Loucy (cell line): ENCODE results near the gene ABHD2.

Experiments used
- H2AFZ ChIP-seq: fragments of 200-600 bp; sonication (generic); 2 replicates; pipeline ENCODE4 v1.6.0; 2016; ENCODE audit warnings: antibody characterized with exemption, mild to moderate bottlenecking, low read length, moderate library complexity
- H3F3A ChIP-seq: fragments of 200-600 bp; 2 replicates; pipeline ENCODE4 v1.6.0; 2016; ENCODE audit warnings: antibody characterized with exemption, low read depth, mild to moderate bottlenecking
- H3K27me3 ChIP-seq: fragments of 200-600 bp; sonication (generic); 2 replicates; pipeline ENCODE4 v1.6.1; 2014; ENCODE audit warnings: low read length, mild to moderate bottlenecking; ENCODE audit not compliant: insufficient read depth, poor library complexity, severe bottlenecking
- H3K36me3 ChIP-seq: fragments of 200-600 bp; sonication (generic); 2 replicates; pipeline ENCODE4 v1.6.1; 2016; ENCODE audit warnings: low read length; ENCODE audit not compliant: insufficient read depth
- H3K4me1 ChIP-seq: fragments of 200-600 bp; sonication (generic); 2 replicates; pipeline ENCODE4 v1.5.1; 2014; ENCODE audit warnings: low read length, mild to moderate bottlenecking; ENCODE audit not compliant: insufficient read depth, poor library complexity, severe bottlenecking
- H3K4me2 ChIP-seq: fragments of 200-600 bp; sonication (generic); 2 replicates; pipeline ENCODE4 v1.6.0; 2014; ENCODE audit warnings: antibody characterized with exemption, low read length, low read depth, mild to moderate bottlenecking; ENCODE audit not compliant: poor library complexity, severe bottlenecking
- H3K4me3 ChIP-seq: fragments of 200-600 bp; sonication (generic); 2 replicates; pipeline ENCODE4 v1.5.1; 2014; ENCODE audit warnings: low read length, mild to moderate bottlenecking, mixed read lengths; ENCODE audit not compliant: poor library complexity, severe bottlenecking
- H3K79me2 ChIP-seq: fragments of 200-600 bp; sonication (generic); 2 replicates; pipeline ENCODE4 v1.6.1; 2014; ENCODE audit warnings: low read length; ENCODE audit not compliant: insufficient read depth
- H3K9ac ChIP-seq: fragments of 200-600 bp; sonication (generic); 2 replicates; pipeline ENCODE4 v1.6.0; 2014; ENCODE audit warnings: mild to moderate bottlenecking, low read depth, low read length, moderate library complexity; ENCODE audit not compliant: poor library complexity, severe bottlenecking
- H3K9me2 ChIP-seq: fragments of 200-600 bp; sonication (generic); replicated peaks from 2 replicates; pipeline ENCODE4 v1.6.1; 2016; ENCODE audit warnings: low read depth, low read length, mixed read lengths
- H3K9me3 ChIP-seq: fragments of 200-600 bp; sonication (generic); 2 replicates; pipeline ENCODE4 v1.6.1; 2014; ENCODE audit warnings: mild to moderate bottlenecking, antibody characterized with exemption, low read length, low read depth; ENCODE audit not compliant: insufficient read depth
- H4K20me1 ChIP-seq: fragments of 200-600 bp; sonication (generic); 2 replicates; pipeline ENCODE4 v1.6.0; 2014; ENCODE audit warnings: antibody characterized with exemption, low read length, mild to moderate bottlenecking; ENCODE audit not compliant: insufficient read depth, poor library complexity, severe bottlenecking
- CTCF ChIP-seq: fragments of 200-600 bp; sonication (generic); conservative IDR thresholded peaks from 2 replicates; pipeline ENCODE4 v1.5.1; 2014; ENCODE audit warnings: mild to moderate bottlenecking, antibody characterized with exemption, low read length
- EZH2phosphoT487 ChIP-seq: fragments of 200-600 bp; IDR thresholded peaks from 2 replicates; pipeline ENCODE4 v1.6.1; 2018; ENCODE audit warnings: antibody characterized with exemption, mild to moderate bottlenecking, moderate library complexity, borderline replicate concordance

ABHD2 gene

GRCh38 chr15:89155122-89155521 is 66.9 kb downstream of the ABHD2 start:
- Histone ChIP-seq H3K9me2 (no peaks in the 10 kb centered on the region), H3K9me3 (no peaks in the 10 kb centered on the region), H3F3A (no peaks in the 10 kb centered on the region), H3K4me1 (no peaks in the 10 kb centered on the region), H3K4me3 (no peak overlapping the region), H4K20me1 (no peaks in the 10 kb centered on the region), H3K36me3 (peaks cover 64% of the 10 kb centered on the region; the same call in 1 of the 2 replicates), H3K27me3 (no peaks in the 10 kb centered on the region), H3K79me2 (0 out of 2 replicates have a peak, but pooled peaks cover 3% of the 10 kb centered on the region), H2AFZ (no peak overlapping the region), H3K9ac (no peak overlapping the region), H3K4me2 (no peak overlapping the region)
- TF ChIP-seq EZH2phosphoT487, result no peak
- TF ChIP-seq CTCF, result no peak

GRCh38 chr15:89155656-89156055 is 67.4 kb downstream of the ABHD2 start:
- Histone ChIP-seq H3K4me3 (no peak overlapping the region), H3K36me3 (peaks cover 66% of the 10 kb centered on the region; the same call in 1 of the 2 replicates), H3K4me1 (no peaks in the 10 kb centered on the region), H3K9me2 (no peaks in the 10 kb centered on the region), H3K27me3 (no peaks in the 10 kb centered on the region), H2AFZ (no peak overlapping the region), H3K9me3 (no peaks in the 10 kb centered on the region), H3K79me2 (no peaks in the 10 kb centered on the region), H3F3A (no peaks in the 10 kb centered on the region), H4K20me1 (no peaks in the 10 kb centered on the region), H3K9ac (no peak overlapping the region), H3K4me2 (no peak overlapping the region)
- TF ChIP-seq CTCF (no peak), EZH2phosphoT487 (no peak)

GRCh38 chr15:89157061-89157460 is 68.8 kb downstream of the ABHD2 start:
- no peak for TF ChIP-seq EZH2phosphoT487
- TF ChIP-seq CTCF, result no peak
- peaks cover 63% of the 10 kb centered on the region; the same call in 1 of the 2 replicates for H3K36me3 ChIP-seq
- no peaks in the 10 kb centered on the region for H3K79me2 ChIP-seq
- H3K4me3 ChIP-seq, result no peak overlapping the region
- H3K9me2 ChIP-seq, result no peaks in the 10 kb centered on the region
- H3K27me3 ChIP-seq, result no peaks in the 10 kb centered on the region
- no peaks in the 10 kb centered on the region for H3F3A ChIP-seq
- no peaks in the 10 kb centered on the region for H4K20me1 ChIP-seq
- H3K9ac ChIP-seq, result no peak overlapping the region
- H3K9me3 ChIP-seq, result no peaks in the 10 kb centered on the region
- no peak overlapping the region for H3K4me2 ChIP-seq
- H2AFZ ChIP-seq, result no peak overlapping the region
- no peaks in the 10 kb centered on the region for H3K4me1 ChIP-seq
